Kidney epithelial cell (primary cell): Measurements from ENCODE around the gene RALGAPB. TPM values are rescaled to one million over a fixed set of nuclear protein-coding genes. Genes with fewer than 3 reads are reported as not detected.

Experiments used
- DNase-seq: peaks from one replicate; pipeline ENCODE4 v3.0.0-alpha.2; 2010; ENCODE audit warnings: low read depth
- H3K27me3 ChIP-seq: 2 replicates; pipeline ENCODE4 v1.6.0; 2011; ENCODE audit warnings: low read length; ENCODE audit not compliant: control insufficient read depth, insufficient read depth
- H3K36me3 ChIP-seq: 2 replicates; pipeline ENCODE4 v1.5.1; 2011; ENCODE audit warnings: low read length; ENCODE audit not compliant: control insufficient read depth, insufficient read depth
- H3K4me3 ChIP-seq: 2 replicates; pipeline ENCODE4 v1.5.1; 2011; ENCODE audit warnings: low read depth, mild to moderate bottlenecking, control low read depth, low read length
- CTCF ChIP-seq: IDR thresholded peaks from 2 replicates; pipeline ENCODE4 v1.5.1; 2011; ENCODE audit warnings: mild to moderate bottlenecking, moderate library complexity, low read length, control low read depth, inconsistent platforms; ENCODE audit not compliant: insufficient read depth, poor library complexity, severe bottlenecking
- total RNA-seq: library from RNA; depleted of rRNA; stranded (reverse); fragments of >200 nt; gene quantifications from 2 replicates; pipeline ENCODE4 v1.2.3, GENCODE V29; 2015

RALGAPB gene
- total RNA-seq, 1 donor from 2014 or later, result 35.1 TPM

- no peak overlapping the region for H3K4me3 ChIP-seq
- no peaks in the 10 kb centered on the region for H3K27me3 ChIP-seq
- no peaks in the 10 kb centered on the region for H3K36me3 ChIP-seq
- TF ChIP-seq CTCF, result no peak
- no peak for DNase-seq
These were observed 23.6 kb upstream of the RALGAPB start for GRCh38 chr20:38449046-38449445.

GRCh38 chr20:38450412-38450975 lies 22.1 kb upstream of the RALGAPB start:
- DNase-seq, result no peak
- H3K36me3 ChIP-seq, result no peaks in the 10 kb centered on the region
- TF ChIP-seq CTCF, result no peak
- H3K27me3 ChIP-seq, result no peaks in the 10 kb centered on the region
- H3K4me3 ChIP-seq, result no peak overlapping the region

GRCh38 chr20:38452880-38453624 lies 19.6 kb upstream of the RALGAPB start:
- no peaks in the 10 kb centered on the region for H3K27me3 ChIP-seq
- H3K4me3 ChIP-seq, result no peak overlapping the region
- DNase-seq, result no peak
- no peak for TF ChIP-seq CTCF
- no peaks in the 10 kb centered on the region for H3K36me3 ChIP-seq

GRCh38 chr20:38453941-38454340 lies 18.7 kb upstream of the RALGAPB start:
- DNase-seq, result peak; percentile 57
- TF ChIP-seq CTCF, result no peak
- H3K27me3 ChIP-seq, result no peaks in the 10 kb centered on the region
- H3K36me3 ChIP-seq, result no peaks in the 10 kb centered on the region
- no peak overlapping the region for H3K4me3 ChIP-seq

- H3K27me3 ChIP-seq, result no peaks in the 10 kb centered on the region
- H3K4me3 ChIP-seq, result no peak overlapping the region
- DNase-seq, result no peak
- no peaks in the 10 kb centered on the region for H3K36me3 ChIP-seq
- no peak for TF ChIP-seq CTCF
These were observed 17.8 kb upstream of the RALGAPB start for GRCh38 chr20:38454556-38455473.
